Lower leg skin (tissue), 4 donors: ENCODE measurements around the gene SCAF4. TPM values are rescaled to one million over a fixed set of nuclear protein-coding genes. Genes with fewer than 3 reads are reported as not detected.

Experiments
- DNase-seq, 2 donors: peaks; one replicate each; pipeline ENCODE4 v3.0.0-alpha.2; 2019; ENCODE audit warnings: low spot score in 2 of 2
- H3K4me3 ChIP-seq: fragments of 200-600 bp; sonication (generic); 2 replicates; pipeline ENCODE4 v1.5.1; 2017; ENCODE audit warnings: mild to moderate bottlenecking, low read depth; ENCODE audit not compliant: poor library complexity, severe bottlenecking
- POLR2A ChIP-seq, 2 donors: fragments of 450-650 bp; IDR thresholded peaks; one replicate each; pipeline ENCODE4 v1.6.1; 2016 to 2017; ENCODE audit warnings: antibody characterized with exemption in 2 of 2, mild to moderate bottlenecking in 1 of 2, moderate library complexity in 1 of 2
- WGBS, 2 donors: methylation state at CpG; one replicate each; pipeline ENCODE4 v1.1.5; 2018; 5-methylcytosine and 5-hydroxymethylcytosine counted together
- intact Hi-C: fragments of 100-400 bp; cut with DNase I; formaldehyde crosslinking; loops from one replicate; pipeline ENCODE4 v1.15.0; 2023; ENCODE audit warnings: low total_unique reads
- total RNA-seq, 4 donors: library from RNA; depleted of rRNA; stranded (reverse); fragments of >200 nt; gene quantifications; one replicate each; pipeline ENCODE4 v1.1.0, GENCODE V29; 2016
- TF ChIP-seq, protein P1 (sequence below), 3 donors: fragments of 450-650 bp; IDR thresholded peaks; one replicate each; pipeline ENCODE4 v1.5.1; 2016; ENCODE audit warnings: antibody characterized with exemption in 3 of 3, mild to moderate bottlenecking in 3 of 3, moderate library complexity in 2 of 3

Gene SCAF4
- total RNA-seq, 4 donors from 2014 or later = 11.8 to 30.8 (median 16.5) TPM

DNA sequence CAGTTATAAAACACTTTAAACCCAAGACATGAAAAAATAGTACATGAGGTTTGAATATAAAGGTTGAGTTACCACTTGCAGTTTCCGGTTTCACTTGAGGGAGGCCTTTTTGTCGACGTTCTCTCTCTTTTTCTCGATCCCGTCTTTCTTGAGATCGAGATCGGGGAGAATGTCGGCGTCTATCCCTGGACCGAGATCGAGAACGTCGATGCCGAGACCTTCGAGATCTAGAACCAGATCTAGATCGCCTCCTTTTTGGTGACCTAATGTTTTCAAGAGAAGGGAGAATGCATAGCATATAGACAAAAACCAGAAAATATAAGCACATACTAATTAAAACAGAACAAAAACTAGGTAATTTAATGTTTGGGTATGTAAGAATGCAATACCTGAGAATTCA lies 38.7 kb downstream of the SCAF4 start:
- H3K4me3 ChIP-seq = no peak overlapping the region
- DNase-seq = no peak
- TF ChIP-seq, protein P1, sequence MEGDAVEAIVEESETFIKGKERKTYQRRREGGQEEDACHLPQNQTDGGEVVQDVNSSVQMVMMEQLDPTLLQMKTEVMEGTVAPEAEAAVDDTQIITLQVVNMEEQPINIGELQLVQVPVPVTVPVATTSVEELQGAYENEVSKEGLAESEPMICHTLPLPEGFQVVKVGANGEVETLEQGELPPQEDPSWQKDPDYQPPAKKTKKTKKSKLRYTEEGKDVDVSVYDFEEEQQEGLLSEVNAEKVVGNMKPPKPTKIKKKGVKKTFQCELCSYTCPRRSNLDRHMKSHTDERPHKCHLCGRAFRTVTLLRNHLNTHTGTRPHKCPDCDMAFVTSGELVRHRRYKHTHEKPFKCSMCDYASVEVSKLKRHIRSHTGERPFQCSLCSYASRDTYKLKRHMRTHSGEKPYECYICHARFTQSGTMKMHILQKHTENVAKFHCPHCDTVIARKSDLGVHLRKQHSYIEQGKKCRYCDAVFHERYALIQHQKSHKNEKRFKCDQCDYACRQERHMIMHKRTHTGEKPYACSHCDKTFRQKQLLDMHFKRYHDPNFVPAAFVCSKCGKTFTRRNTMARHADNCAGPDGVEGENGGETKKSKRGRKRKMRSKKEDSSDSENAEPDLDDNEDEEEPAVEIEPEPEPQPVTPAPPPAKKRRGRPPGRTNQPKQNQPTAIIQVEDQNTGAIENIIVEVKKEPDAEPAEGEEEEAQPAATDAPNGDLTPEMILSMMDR (IDR thresholded peaks at IDR 0.05) = no peak
- TF ChIP-seq POLR2A (IDR thresholded peaks at IDR 0.05) = no peak
- intact Hi-C loops = no loop called here
- 97 to 98% methylated on average over 16 of the region's 16 CpGs for WGBS, 2 donors

DNA sequence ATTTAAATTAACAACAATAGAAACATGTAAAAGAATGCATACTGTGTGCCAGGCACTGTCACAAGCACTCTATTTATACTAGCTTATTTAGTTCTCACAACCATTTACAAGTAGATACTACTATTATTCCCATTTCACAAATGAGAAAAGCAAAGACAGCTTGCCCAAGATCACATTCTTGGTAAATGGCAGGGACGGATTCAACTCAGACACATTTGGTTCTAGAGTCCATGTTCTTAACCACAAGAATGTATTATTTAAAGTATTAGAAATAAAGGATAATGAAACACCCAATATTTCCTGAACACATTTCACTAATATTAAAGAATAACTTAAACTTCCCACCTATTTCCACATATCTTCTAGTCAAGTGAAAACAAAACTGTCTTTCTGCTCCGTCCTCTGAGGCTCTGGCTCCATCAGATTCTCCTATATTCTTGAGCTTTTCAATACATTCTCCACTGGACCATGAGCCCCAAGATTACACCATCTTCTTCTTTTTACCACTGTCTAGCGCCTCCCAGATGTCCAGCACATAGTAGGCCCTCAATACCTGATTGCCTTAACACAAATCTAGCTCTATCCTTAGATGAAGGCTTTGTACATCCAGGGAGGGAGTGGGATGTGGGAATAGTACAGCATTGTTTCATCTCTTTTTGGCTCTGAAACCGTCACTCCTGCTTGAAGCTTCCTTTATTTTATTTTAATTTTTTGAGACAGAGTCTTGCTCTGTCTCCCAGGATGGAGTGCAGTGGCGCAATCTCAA lies 43.1 kb downstream of the SCAF4 start:
- intact Hi-C loops = no loop called here
- 90 to 91% methylated on average over 5 of the region's 5 CpGs for WGBS, 2 donors
- H3K4me3 ChIP-seq = no peak overlapping the region
- TF ChIP-seq POLR2A (IDR thresholded peaks at IDR 0.05) = no peak
- TF ChIP-seq, protein P1 (IDR thresholded peaks at IDR 0.05) = no peak
- no peak for DNase-seq

- intact Hi-C loops = no loop called here
- 95 to 98% methylated on average over 2 of the region's 2 CpGs for WGBS, 2 donors
Measured at GRCh38 chr21:31687108-31687507, 44.8 kb downstream of the SCAF4 start.

DNA sequence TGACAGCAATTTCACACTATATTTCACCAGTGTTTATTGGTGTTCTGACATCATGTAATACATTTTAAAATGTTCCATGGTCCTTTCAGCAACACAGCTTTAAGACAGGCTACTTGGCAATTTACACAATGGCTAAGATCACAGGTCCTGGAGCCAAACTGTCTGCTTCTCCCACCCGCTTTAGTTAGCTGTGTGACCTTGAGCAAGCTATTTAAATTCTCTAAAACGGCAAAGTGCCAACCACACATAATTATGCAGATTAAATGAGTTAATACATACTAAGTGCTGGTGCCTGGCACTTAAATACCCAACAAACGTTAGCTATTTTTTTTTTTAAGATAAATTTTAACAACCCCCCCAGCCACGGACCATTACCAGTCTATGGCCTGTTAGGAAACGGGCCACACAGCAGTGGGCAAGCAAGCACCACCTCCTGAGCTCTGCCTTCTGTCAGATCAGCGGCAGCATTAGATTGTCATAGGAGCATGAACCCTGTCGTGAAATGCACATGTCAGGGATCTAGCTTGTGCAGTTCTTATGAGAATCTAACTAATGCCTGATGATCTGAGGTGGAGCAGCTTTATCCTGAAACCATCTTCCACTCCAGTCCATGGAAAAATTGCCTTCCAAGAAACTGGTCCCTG lies 45.5 kb downstream of the SCAF4 start:
- TF ChIP-seq, protein P1 (IDR thresholded peaks at IDR 0.05) = no peak
- TF ChIP-seq POLR2A (IDR thresholded peaks at IDR 0.05) = no peak
- H3K4me3 ChIP-seq = no peak overlapping the region
- intact Hi-C loops = no loop called here
- 72 to 77% methylated on average over 7 of the region's 7 CpGs for WGBS, 2 donors
- DNase-seq = no peak

More at GRCh38 chr21:31687108-31687507, 44.8 kb downstream of the SCAF4 start:
- no peak for DNase-seq
- H3K4me3 ChIP-seq = no peak overlapping the region
- TF ChIP-seq POLR2A (IDR thresholded peaks at IDR 0.05) = no peak

- H3K4me3 ChIP-seq = no peak overlapping the region
- 90 to 94% methylated on average over 7 of the region's 7 CpGs for WGBS, 2 donors
- no peak for DNase-seq
- intact Hi-C loops = no loop called here
- TF ChIP-seq POLR2A (IDR thresholded peaks at IDR 0.05) = no peak
- TF ChIP-seq, protein P1 (IDR thresholded peaks at IDR 0.05) = no peak
Measured at GRCh38 chr21:31684918-31685317, 47.0 kb downstream of the SCAF4 start.

DNA sequence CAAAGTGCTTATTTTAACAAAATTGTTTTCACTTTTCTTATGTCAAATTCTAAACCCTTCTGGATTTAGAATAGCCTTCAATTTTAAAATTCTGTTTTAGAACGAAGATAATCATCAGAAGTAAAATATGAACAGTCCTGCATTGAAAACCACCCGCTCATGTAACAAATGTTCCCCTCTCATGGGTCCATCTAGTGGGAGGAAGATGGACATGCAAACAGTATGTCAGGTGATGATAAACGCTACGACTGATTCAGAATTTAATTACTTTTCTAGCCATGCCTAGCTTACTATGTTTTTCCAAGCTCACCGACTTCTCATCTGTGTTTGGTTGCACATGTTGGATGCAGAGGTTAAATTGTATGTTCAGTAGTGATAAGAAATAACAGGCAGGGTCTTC lies 48.9 kb downstream of the SCAF4 start:
- H3K4me3 ChIP-seq = no peak overlapping the region
- intact Hi-C loops = no loop called here
- WGBS, 2 donors = 89 to 91% methylated on average over 5 of the region's 5 CpGs
- TF ChIP-seq, protein P1 (IDR thresholded peaks at IDR 0.05) = no peak
- no peak for TF ChIP-seq POLR2A (IDR thresholded peaks at IDR 0.05)
- no peak for DNase-seq
